Activated CD8-positive, alpha-beta memory T cell treated with anti-CD3 and anti-CD28 coated beads, Interleukin-2, amount 50 U/mL, for 24 hours (primary cell): ENCODE measurements around the gene PPCDC.

ENCODE experiments used
- DNase-seq: peaks from one replicate; pipeline ENCODE4 v3.0.0-alpha.2; 2020; ENCODE audit errors: extremely low read depth

Gene PPCDC

DNA sequence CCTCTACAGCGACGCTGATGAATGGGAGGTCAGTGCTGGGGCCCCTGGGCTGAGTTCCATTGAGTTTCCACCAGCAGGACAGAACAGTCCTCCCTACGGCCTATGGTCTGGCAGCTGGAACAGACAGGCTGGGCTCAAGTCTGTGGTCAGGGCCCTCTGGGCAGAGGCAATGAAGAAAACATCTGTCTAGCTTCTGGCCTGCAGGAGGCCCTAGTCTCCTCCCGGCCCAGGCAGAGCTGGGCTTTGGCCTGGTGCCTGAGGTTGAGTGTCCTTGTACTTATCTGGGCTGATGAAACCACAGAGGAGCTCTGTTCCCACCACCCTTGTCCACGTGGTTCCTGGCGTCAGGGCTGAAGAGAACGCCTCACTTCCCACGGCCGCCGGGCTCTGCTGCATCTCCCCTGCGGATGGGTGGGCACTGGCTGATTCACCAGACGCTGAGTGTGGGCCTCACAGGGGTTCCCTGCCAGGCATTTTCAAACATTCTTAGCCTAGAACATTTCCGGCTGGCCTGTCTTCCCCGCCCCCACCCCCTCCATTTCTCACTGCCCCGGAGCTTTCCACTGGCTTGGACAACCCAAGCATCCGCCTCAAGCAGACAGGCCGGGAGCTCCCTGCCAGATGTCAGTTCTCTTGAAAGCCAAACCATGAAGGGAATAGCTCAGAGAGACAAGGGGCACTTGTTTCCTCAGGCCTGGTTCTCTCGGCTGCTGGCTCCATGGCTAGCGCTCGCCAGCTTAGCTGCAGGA is 20.3 kb downstream of the PPCDC start:
- DNase-seq = no peak

DNA sequence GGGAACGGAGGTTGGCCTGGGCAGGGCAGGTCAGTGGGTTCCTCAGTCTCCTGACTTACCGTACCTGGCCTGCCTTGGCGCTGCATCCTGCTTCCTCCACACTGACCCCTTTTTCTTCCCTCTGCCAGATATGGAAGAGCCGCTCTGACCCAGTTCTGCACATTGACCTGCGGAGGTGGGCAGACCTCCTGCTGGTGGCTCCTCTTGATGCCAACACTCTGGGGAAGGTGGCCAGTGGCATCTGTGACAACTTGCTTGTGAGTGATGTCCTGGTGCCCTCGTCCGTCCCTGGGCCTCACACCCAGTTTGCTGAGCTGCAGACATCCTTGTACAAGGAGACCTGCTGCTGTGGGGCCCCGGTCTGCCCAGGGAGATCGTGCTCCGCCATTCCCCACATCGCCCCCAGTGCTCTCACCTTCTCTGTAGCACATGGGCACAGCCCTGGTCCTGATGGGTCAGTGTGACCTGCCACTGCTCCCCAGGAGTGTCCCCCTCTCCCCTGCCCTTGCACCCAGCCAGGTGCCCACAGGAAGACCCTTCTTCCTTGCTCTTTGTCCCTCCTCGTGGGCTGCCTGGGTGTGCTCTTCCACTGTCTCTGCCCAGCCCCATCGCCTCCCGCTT is 21.0 kb downstream of the PPCDC start:
- no peak for DNase-seq

DNA sequence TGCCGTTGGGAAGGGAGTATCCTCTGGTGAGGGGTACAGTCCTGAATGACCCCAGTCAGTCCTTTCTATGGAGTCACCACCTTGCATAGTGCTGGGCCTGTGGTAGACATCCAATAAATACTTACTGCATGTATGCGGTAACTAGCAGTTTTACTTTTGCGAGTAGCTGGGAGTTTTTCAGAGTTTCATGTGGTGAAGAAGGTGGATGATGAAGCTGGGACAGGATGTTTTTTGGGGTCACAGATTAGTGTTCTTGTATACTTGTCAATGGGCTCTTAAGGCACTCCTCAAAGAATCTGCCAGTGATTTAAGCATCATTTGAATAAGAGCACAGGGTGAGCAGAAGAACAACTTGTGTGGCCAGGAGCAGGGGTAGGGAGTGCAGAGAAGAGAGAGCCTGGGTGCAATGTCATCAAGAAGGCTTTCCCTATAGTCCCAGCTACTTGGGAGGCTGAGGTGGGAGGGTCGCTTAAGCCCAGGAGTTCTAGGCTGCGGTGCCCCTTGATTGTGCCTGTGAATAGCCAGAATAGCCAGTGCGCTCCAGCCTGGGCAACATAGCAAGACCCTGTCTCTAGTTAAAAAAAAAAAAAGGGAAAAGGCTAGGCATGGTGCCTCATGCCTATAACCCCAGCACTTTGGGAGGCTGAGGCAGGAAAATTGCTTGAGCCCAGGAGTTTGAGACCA is 22.1 kb downstream of the PPCDC start:
- no peak for DNase-seq

DNA sequence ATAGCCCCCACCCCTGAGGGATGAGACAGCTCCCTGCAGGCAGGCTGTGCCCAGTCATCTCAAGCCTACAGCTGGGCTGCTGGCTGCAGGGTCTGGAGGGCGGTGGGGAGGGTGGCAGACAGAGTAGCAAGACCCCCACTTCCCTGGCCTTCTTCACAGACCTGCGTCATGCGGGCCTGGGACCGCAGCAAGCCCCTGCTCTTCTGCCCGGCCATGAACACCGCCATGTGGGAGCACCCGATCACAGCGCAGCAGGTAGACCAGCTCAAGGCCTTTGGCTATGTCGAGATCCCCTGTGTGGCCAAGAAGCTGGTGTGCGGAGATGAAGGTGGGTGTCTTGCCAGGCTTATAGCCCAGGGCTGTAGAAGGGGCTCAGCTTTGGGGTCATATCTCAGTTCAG is 25.0 kb downstream of the PPCDC start:
- no peak for DNase-seq

DNA sequence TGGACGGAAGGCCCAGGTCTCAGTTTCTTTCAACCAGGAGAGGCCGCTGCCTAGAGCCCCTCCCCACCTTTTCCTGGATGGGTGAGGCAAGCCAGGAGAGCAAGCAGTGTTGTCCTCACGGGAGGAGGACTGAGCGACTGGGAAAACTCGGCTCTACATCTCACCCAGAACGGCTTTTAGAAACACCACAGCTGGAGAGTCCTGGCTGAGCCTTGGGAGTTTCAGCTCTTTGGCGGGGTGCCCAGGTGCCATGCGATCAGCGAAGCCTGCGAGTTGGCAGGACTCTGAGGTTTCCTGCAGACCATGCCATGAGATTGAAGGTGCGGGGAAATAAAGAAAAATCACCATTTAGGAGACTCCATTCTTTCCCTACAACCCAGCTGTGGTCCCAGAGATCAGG is 26.0 kb downstream of the PPCDC start:
- DNase-seq = no peak

DNA sequence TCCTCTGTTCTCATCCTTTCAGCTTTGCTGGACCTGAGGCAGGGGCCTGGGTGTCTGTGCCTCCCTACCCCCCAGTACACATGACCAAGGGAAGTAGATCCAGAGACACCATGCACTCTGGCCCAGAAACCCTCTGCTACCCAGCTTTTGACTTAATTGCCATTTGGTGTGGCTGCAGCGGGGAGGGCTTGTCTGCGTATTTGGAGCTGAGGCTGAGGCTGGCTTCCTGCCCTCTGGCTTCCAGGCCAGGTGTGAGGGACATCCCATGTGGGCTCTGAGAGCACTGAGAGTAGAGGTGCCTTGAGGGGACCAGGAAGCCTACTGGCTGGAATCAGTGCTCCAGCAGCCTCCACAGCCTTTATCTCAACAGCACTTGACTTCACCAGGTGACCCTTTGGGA is 26.9 kb downstream of the PPCDC start:
- no peak for DNase-seq

DNA sequence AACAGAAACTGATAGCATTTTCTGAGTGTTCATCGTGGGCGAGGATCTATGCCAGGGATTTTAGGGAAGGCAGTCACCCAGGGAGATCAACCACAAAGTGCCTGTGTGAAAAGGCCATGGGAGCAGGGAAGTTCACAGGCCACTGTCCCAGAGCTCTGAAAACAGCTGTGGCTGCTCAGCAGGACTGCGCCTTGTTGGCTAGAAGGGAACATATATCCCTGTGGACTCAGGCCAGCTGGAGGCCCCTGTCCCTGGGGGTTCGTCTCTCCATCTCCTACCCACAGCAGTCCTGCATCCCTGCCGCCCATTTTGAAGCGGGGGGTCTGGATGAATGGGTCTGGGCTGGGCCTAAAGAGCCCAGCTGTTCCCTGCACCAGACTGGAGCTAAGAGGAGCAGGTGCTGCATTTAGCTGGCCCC is 27.8 kb downstream of the PPCDC start:
- no peak for DNase-seq

DNA sequence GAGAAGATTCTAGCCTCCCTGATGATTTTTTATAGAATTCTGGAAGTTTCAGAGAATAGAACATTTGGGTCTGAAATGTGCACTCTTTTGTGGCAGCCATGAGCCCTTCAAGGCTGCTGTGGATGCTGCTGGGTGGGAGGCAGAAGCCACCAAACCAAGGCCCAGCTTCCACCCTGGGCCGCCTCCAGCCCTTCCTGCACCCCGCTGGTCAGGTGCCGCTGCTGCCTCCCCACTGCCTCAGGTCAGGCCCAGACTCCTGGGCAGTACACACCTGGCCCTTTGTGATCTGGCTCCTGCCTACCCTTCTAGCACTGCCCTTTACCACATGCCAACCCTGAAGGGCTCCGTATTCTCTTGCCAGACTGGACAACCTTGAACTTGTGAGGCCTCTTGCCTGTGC is 28.3 kb downstream of the PPCDC start:
- DNase-seq = no peak

DNA sequence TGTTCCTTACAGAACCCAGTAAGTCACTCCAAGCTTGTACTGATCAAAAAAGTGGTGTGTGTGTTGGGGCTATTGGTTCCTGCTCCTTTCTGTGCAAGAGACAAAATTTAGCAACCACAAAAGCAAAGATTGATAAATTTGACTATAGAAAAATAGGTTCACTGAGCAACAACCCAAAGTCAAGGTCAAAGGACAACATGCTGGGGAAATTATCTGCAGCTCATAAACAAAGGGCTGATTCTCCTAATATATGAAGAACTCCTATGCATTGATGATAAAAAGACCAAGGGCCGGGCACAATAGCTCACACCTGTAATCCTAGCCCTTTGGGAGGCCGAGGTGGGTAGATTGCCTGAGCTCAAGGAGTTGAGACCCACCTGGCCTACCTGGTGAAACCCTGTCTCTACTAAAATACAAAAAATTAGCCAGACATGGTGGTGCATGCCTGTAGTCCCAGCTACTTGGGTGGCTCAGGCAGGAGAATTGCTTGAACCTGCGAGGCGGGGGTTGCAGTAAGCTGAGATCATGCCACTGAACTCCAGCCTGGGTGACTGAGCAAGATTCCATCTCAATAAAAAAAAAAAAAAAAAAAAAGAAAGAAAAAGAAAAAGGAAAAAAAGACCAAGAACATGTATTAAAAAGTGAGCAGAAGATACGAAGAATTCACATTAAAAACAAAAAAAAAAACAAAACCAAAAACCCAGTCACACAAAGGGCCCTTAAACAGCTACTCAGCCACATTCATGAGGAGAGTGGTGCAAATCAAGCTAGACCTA is 29.8 kb downstream of the PPCDC start:
- DNase-seq = no peak

DNA sequence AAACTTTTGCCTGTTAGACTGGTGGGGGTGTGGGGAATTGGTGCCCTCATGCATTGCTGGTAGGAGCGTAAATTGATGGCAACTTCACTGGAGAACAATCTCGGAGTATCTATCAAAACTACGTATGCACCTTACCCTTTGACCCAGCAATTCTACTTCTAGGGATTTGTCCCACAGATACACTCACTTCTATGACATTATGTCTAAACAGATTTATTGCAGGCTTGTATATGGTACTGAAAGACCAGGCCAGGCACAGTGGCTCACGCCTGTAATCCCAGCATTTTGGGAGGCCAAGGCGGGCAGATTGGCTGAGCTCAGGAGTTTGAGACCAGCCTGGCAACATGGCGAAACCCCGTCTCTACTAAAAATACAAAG is 30.3 kb downstream of the PPCDC start:
- DNase-seq = no peak

DNA sequence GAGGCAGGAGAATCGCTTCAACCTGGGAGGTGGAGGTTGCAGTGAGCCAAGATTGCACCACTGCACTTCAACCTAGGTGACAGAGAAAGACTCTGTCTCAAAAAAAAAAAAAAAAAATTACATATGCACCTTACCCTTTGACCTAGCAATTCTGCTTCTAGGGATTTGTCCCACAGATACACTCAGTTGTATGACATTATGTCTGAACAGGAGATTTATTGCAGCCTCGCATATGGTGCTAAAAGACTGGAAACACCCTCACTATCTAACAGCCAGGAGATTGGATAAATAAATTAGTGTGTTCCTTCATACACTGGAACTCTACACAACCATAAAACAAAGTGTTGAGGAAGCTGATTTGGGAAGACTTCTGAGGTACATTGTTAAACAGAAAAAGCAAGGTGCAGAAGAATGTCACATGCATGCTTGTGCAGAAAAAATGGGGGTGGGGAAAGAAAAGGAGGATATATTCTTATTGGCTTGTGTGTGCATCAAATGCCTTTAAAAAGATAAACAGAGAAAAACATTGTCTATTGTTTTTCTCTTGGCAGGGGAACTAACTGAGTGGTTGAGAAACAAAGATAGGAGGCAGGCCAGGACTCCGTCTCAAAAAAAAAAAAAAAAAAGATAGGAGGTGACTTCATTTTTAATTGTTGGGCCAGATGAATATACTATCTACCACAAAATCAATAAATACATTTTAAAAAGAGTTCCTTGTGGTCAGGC is 30.9 kb downstream of the PPCDC start:
- DNase-seq = no peak

DNA sequence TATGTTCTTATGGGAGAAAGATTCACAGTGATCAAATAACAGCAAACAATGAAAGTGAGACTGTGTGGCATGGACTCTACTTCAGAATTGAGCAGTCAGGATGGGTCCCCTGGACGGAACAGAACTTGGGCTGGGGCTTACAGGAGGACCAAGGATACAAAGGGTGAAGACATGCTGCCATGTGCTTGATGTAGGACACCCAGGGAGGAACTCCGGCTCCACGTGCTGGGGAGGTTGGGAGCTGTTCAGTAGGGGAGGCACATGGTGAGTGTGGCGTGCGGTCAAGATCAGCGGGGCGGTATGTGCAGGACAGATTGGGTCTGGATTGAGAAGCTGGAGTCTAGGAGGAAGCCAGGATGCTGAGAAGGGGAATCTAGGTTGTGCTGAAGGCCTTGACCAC is 32.6 kb downstream of the PPCDC start:
- no peak for DNase-seq

DNA sequence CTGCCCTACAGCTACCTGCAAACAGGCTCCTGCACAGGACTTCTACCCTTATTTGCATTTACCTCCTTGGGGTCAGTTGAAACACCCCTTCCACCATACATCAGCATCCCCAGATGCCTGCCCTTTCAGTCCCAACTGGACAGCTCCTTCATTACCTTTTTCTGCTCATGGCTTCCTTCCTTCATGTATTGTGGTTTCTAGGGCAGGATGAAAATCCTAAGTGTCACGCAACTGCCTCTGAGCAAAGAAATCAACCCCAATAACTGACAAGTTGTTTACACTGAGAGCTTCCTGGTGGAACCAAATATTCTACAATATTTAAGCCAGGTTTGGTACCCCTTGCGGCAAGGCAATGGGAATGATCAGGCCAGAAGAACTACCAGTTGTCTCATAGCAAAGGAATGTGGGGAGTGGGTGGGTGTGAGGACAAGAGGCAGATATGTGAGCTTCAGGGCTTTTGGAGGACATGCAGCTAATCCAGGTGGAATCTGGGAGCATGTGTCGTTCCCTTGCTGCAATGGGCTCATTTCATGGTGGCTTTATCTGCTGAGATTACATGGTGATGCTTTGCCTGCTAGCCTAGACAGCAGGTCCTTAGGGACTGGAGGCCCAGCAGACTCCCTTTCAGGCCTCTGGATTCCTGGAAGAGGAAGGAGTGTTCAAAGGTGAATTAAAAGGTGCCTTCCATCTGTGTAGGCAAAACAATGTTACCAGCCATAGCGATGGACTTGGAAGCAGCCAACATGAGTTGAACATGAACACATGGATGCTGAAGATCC is 34.9 kb downstream of the PPCDC start:
- no peak for DNase-seq

DNA sequence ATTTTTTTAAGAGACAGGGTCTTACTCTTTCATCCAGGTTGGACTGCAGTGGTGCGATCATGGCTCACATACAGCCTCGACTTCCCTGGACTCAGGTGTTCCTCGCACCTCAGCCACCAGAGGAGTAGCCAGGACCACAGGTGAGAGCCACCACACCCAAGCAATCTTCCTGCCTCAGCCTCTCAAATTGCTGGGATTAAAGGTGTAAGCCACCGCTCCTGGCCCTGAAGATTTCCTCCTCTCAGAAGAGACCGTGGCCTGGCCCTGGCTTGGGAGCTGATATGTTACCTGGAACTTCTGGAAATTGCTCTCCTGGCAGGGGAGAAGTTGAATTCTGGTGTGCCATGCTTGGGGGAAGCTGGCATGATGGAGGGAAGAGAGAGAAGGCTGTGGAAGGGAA is 36.2 kb downstream of the PPCDC start:
- no peak for DNase-seq

DNA sequence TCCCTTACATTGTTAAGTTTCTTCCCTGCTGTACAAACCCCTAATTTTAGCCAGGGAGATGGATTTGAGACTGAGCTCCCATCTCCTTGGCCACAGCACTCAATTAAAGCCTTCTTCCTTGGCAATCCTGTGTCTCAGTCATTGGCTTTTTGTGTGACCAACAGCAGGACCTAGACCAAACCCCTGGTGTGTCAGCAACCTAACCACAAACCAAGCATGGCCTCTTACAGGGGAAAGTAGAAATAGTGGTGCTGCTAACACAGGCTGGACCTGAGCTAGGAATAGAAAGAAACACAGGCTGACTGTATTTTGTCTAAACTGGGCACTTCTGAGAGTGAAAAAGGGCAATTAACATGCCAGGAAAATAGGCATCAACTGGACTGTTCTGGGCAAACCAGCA is 37.9 kb downstream of the PPCDC start:
- DNase-seq = no peak

DNA sequence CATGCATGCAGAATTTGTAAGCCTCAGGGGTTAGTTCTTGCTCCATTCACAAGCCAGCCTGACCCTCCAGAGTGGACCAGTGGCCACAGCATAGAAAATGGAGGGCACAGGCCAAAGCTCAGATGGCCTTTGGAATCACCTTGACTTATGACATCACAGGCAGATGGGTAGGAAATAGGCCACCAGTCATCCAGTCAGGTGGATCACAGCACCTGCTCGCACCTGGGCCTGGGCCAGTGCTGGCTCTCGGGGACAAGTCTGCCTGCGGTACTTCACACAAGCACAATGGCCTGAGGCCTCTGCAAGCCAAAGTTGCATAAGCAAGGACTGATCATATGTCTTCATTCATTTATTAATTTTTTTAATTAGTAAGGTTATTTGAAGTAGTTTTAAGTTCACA is 39.3 kb downstream of the PPCDC start:
- no peak for DNase-seq

DNA sequence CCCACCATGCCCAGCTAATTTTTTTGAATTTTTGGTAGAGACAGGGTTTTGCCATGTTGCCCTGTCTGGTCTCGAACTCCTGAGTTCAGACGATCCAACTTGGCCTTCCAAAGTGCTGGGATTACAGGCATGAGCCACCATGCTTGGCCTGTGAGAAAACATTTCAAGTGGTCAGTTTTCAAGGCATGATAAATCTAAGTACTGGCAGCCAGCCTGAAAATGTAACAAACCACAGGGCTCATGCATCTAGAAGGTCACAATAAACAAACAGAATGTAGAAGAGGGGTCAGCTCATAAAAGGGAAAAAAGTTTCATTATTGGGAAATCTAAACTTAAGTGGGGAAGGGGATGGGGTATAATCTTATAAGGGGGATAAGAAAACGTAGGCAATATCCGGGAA is 39.9 kb downstream of the PPCDC start:
- DNase-seq = no peak

DNA sequence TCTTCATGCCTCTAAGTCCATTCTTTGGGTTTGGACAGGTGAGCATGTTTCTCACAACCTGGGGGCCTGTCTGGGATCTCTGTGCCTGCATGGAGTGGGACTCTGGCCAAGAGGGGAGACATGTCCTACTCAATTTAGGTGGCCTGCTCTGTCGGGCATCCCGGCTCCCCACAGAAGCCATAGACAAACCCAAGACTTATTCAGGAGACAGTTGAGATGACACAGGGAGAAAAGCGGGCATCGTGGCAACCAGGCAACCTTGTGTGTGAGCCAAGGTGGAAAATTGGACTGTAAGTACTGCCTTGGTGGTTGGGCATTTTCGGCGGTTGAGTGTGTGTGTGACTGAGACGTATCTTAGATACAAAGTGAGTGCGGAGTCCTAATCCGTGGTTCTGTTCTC is 40.5 kb downstream of the PPCDC start:
- DNase-seq = no peak

DNA sequence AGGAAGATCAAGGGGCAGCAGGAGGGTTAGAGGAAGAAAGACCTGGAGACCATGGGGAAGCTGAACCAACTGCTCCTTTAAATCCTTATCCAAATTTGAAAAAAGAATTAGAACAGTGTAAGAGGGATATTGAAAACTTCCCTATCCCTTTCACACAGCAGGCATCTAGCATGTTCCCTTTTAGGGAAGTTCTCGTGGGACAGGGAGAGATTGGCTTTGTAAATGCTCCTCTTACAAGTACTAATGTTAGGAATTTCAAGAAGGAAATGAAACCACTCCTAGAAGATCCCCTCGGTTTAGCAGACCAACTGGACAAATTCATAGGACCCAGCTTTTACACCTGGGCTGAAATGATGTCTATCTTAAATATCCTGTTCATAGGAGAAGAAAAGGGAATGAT is 41.5 kb downstream of the PPCDC start:
- DNase-seq = no peak

DNA sequence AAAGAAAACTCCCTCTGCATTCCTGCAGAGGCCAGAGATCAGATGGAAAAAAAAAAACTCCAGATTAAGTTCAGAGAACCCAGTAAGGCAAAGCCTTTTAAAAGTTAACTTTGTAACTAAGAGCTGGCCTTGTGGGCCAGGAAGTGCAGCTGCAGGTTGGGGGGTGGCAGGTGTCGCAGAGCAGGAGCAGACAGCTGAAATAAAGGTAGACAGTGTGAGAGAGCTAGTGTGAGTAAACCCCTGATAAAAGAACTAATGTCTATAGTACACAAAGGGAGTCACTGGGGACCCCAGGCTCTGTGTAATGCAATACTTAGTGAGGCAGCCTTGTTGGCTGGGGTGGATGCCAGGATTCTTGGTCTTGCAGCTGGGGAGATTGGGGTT is 42.1 kb downstream of the PPCDC start:
- no peak for DNase-seq

DNA sequence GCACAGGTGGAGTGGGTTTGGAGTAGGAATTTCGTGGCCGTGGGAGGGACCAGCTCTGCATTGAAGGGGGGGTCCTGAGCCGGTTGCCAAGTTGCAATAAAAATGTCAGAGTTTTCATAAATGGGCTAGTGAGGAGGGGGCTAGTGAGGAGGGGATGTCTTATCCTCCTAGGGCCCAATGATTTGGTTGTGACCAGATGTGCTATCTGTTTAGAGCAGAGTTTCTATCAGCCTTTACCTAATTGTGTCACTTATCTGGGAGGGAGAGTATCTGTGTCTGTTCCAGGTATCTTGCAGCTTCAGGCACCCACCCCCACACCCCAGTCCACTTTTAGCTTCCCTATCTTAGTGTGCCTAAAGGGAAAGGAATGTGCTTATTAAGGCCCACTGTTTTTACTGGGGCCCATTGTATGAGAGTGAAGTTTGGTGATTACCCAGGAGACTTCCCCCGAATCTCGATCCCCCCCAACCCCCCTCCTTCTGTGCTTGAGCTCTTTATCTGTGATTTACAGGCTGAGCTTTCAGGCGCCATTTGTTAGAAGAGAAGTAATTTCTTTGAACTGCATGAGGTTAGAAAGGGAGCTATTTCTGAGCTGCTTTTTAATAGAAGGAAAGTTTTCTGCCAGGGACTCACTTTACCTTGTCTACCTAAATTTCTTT is 42.6 kb downstream of the PPCDC start:
- DNase-seq = no peak
